IPS-18a (cell line): ENCODE results near the gene CPNE8.

Source experiments
- H3K27ac ChIP-seq: one replicate; pipeline ENCODE4 v1.5.1; 2013; ENCODE audit warnings: low read length
- H3K27me3 ChIP-seq: one replicate; pipeline ENCODE4 v1.6.1; 2013; ENCODE audit warnings: mild to moderate bottlenecking, low read length; ENCODE audit not compliant: control insufficient read depth, insufficient read depth
- H3K36me3 ChIP-seq: one replicate; pipeline ENCODE4 v1.6.1; 2013; ENCODE audit warnings: low read depth, low read length; ENCODE audit not compliant: control insufficient read depth
- H3K4me1 ChIP-seq: one replicate; pipeline ENCODE4 v1.6.1; 2013; ENCODE audit warnings: low read depth, low read length; ENCODE audit not compliant: control insufficient read depth
- H3K4me3 ChIP-seq: one replicate; pipeline ENCODE4 v1.5.1; 2013; ENCODE audit warnings: low read length
- H3K9ac ChIP-seq: one replicate; pipeline ENCODE4 v1.6.1; 2013; ENCODE audit warnings: mild to moderate bottlenecking, low read length, moderate library complexity
- H3K9me3 ChIP-seq: one replicate; pipeline ENCODE4 v1.6.1; 2013; ENCODE audit warnings: low read depth, low read length; ENCODE audit not compliant: control insufficient read depth

CPNE8 gene

DNA sequence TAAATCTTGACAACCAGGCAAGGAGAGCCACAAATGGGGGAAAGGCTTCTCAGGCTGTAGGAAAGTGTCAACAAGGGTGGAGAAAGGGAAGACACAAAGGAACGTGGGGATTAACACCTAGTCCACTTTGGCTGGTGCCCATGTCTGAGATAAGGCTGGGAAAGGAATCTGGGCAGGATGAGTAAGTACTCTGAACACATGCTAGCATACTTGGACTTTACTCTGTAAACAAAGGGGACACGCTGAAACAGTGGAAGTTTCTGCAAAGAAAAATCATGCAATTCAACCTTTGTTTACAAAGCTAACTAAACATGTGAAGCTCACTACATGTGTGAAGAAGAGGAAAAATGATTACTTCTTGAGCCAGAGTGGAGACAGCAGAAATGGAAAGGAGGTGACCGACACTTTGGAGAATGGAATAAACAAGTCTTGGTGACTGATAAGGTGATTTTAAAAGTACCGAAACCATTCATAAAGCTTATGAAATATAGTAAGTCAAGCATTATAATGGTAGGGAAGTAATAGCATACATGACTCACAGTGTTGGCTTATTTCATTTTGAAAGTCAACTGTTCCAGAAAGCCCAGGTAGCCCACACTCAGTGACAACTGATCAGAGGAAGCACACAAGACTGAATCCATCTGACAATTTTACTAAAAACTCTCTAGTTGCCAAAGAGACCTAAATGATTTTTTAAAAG lies 13.2 kb downstream of the CPNE8 start:
- H3K4me1 ChIP-seq, result peaks cover 5% of the 10 kb centered on the region
- H3K4me3 ChIP-seq, result no peak overlapping the region
- no peak overlapping the region for H3K9ac ChIP-seq
- no peaks in the 10 kb centered on the region for H3K27me3 ChIP-seq
- no peak overlapping the region for H3K27ac ChIP-seq
- H3K36me3 ChIP-seq, result no peaks in the 10 kb centered on the region
- H3K9me3 ChIP-seq, result peaks cover 6% of the 10 kb centered on the region

DNA sequence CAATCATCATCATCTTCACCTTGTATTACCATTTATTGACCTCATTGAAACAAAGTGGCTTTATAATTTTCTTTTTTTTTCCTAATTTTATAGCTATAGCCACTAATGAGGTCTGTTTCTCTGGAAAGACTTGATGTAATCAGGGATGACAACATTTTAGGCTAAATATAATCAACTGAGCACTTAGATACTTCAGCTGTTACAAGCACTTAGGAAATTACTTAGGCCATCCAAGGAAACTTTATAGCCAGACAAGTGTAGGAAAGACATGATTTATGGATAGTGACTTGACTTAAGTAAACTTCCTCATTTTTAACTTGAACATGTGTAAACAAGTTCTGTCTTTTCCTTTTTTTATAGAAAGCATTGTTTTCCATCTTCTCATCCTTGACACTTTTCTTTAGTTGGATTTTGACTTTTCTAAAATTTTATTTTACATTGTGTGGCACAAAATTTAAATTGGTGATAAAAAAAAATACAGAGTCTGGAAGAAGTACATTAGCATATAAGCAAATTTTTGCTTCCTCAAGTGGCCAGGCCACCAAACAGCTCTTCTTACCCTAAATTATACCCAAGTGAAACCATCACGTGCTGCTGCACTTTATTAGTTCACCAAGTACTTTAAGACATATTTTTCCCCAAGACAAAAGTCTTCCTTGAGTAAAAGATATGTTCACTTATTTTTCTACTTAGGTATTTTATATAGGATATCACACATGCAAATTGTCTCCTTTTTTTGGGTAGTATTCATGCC lies 15.1 kb downstream of the CPNE8 start:
- H3K9ac ChIP-seq, result no peak overlapping the region
- no peaks in the 10 kb centered on the region for H3K4me1 ChIP-seq
- no peak overlapping the region for H3K4me3 ChIP-seq
- no peak overlapping the region for H3K27ac ChIP-seq
- H3K9me3 ChIP-seq, result peaks cover 6% of the 10 kb centered on the region
- no peaks in the 10 kb centered on the region for H3K27me3 ChIP-seq
- H3K36me3 ChIP-seq, result no peaks in the 10 kb centered on the region

DNA sequence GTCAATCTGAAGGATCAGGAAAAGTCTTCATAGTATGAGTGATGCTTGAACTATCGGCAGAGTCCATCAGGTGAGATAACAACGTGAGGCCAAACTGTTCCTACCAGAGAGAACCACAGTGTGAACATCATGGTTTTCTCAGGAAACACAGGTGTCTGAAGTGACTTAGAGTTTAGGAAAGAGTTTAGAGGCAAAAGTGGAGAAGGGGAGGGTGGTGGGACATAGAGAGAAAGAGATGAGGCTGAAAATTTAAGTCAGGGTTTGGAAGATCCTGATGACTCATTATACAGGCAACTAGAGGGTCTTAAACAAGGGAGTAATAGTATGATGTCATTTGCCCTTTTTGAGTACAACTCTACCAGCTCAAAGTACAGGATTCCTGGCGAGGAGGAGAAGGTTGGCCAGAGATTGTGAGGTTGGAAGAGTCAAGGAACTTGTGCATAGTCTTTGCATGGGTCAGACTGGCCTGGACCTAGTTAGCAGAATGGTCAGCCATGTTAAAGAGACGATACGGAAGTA lies 16.0 kb downstream of the CPNE8 start:
- Histone ChIP-seq H3K4me1 (no peaks in the 10 kb centered on the region), H3K9me3 (peaks cover 6% of the 10 kb centered on the region), H3K4me3 (no peak overlapping the region), H3K36me3 (no peaks in the 10 kb centered on the region), H3K9ac (no peak overlapping the region), H3K27me3 (no peaks in the 10 kb centered on the region), H3K27ac (no peak overlapping the region)

DNA sequence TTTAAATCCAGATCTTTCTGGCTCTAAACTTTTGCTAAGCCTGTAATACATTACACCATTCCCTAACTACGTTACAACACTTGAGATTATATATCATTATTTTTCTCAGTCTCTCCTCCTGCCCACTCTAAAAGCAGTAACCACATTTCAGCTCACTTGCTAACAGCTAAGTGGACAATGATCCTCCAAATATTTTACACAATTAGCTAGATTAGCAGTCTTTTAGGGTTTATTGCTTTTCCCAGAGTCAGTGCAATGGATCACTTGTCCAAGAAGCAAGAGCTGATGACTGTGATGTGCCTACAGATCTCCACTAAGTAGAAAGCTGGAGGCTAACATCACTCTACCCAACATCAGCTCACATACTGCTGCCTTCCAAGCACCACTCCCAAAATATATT lies 17.6 kb downstream of the CPNE8 start:
- Histone ChIP-seq H3K27ac (no peak overlapping the region), H3K36me3 (no peaks in the 10 kb centered on the region), H3K27me3 (no peaks in the 10 kb centered on the region), H3K9ac (no peak overlapping the region), H3K9me3 (peaks cover 6% of the 10 kb centered on the region), H3K4me1 (no peaks in the 10 kb centered on the region), H3K4me3 (no peak overlapping the region)

DNA sequence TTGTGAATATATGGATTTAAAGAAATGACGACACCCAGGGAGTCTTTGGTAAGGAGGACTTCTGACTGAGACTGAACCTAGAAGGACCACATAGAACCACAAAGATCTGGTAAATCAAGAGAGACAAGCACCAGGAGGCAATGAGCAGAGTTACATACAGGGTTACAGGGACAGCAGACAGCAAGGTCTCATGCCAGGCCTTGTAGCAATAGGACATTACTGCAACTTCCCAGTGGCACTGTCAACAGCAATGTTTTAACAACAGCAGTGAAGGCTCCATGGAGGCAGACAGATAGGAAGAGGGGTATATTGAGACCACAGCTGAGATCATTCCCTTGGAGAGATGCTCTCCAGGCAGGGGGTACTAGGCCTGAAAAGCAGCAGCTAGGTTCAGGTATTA lies 18.5 kb downstream of the CPNE8 start:
- no peaks in the 10 kb centered on the region for H3K36me3 ChIP-seq
- no peak overlapping the region for H3K27ac ChIP-seq
- H3K9me3 ChIP-seq, result peaks cover 2% of the 10 kb centered on the region
- no peaks in the 10 kb centered on the region for H3K27me3 ChIP-seq
- no peak overlapping the region for H3K9ac ChIP-seq
- H3K4me1 ChIP-seq, result no peaks in the 10 kb centered on the region
- no peak overlapping the region for H3K4me3 ChIP-seq

DNA sequence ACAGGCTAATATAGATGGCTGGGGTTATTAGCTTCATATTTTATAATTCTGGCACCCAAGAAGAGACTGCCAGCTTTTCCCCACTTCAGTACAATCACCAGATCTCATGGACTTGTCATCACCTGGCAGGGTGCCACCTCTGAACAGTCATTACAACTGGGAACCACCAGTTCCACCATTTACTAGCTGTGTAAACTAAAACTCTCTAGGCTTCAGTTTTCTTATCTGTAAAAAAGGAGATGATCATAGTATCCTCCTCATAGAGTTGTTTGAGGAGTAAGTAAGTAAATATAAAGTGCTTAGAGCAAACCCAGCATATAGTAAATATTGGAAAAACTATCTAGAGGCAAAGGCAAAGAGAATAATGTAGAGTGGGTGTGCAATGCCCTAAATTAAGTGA lies 19.3 kb downstream of the CPNE8 start:
- H3K9me3 ChIP-seq, result no peaks in the 10 kb centered on the region
- H3K4me1 ChIP-seq, result no peaks in the 10 kb centered on the region
- no peaks in the 10 kb centered on the region for H3K36me3 ChIP-seq
- no peak overlapping the region for H3K27ac ChIP-seq
- no peaks in the 10 kb centered on the region for H3K27me3 ChIP-seq
- no peak overlapping the region for H3K9ac ChIP-seq
- no peak overlapping the region for H3K4me3 ChIP-seq

DNA sequence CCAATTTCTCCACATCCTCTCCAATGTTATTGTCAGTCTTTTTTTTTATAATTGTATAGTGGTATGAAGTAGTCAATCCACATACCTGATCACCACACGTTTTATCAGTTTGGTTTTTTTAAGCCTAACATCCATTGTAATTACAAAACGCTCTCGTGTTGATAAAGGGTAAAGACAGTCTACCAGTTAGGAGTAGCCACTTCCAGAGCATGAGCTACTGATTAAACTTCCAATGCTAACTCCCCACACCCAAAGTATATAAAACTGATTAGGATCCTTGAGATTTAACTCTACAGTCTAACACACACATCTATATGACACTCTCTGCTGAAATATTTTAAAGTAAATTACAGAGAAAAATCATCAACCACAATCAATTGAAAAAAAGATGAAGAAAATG lies 20.7 kb downstream of the CPNE8 start:
- H3K36me3 ChIP-seq, result no peaks in the 10 kb centered on the region
- H3K4me3 ChIP-seq, result no peak overlapping the region
- H3K27ac ChIP-seq, result no peak overlapping the region
- H3K4me1 ChIP-seq, result no peaks in the 10 kb centered on the region
- H3K27me3 ChIP-seq, result no peaks in the 10 kb centered on the region
- H3K9ac ChIP-seq, result no peak overlapping the region
- H3K9me3 ChIP-seq, result no peaks in the 10 kb centered on the region

DNA sequence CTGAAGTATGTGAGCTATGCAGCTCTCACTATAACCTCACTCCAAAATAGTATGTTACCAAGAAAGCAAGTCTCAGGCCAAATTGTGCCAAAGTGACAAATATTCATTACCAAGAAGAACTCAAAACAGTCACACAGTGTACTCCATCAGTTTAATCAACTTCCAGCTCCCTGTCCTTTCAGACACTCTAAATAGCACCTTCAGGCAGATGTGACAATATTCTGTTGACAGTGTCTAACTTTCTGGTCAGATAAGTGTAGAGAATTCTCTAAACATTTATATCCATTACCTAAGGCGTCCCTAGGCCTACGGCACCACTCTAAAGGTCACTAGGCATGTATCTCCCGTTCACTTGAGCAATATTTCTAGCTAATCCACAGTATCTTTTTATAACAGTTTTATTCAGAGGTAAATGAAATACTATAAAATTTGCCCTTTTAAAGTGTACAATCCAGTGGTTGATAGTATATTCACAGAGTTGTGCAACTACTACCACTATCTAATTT lies 21.7 kb downstream of the CPNE8 start:
- H3K27me3 ChIP-seq, result no peaks in the 10 kb centered on the region
- H3K4me1 ChIP-seq, result no peaks in the 10 kb centered on the region
- H3K4me3 ChIP-seq, result no peak overlapping the region
- H3K9me3 ChIP-seq, result no peaks in the 10 kb centered on the region
- H3K9ac ChIP-seq, result no peak overlapping the region
- no peak overlapping the region for H3K27ac ChIP-seq
- no peaks in the 10 kb centered on the region for H3K36me3 ChIP-seq

DNA sequence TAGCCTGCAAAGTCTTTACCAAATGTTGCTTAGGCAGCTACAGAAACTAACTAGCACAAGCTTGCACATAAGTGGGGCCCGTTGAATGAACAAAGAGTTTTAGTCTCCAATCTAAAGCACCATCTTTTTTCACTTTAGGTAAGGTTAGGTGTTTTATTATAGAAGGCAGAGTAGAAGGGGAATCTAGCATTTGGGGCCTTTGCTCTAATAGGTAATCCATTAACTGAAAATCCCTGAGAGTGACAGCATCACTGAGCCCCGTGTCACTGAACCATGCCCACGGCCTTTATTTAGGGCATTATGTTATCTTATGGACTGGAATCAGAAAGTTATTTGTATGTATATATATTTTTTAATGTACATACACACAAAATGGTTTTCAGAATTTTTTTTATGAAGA lies 25.1 kb downstream of the CPNE8 start:
- Histone ChIP-seq H3K9ac (no peak overlapping the region), H3K9me3 (no peaks in the 10 kb centered on the region), H3K27ac (no peak overlapping the region), H3K4me1 (no peaks in the 10 kb centered on the region), H3K4me3 (no peak overlapping the region), H3K27me3 (no peaks in the 10 kb centered on the region), H3K36me3 (no peaks in the 10 kb centered on the region)

DNA sequence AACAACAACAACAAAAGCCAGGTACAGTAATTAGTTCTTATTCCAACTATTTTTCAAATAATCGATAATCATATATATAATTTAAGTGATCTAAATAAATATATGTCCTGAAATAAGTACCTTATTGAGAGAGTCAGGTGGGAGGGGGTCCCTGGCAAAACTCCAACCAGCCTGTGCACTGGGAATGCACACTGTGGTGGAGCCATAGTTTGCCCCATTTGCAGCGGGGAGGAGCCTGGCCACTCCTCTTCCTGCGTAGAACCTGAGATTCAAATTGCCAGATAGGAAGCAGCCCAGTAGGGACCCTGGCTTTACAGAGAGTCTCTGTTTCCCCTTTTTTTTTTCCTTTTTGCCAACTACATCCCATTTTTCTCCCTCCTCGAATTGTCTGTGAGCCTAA lies 26.4 kb downstream of the CPNE8 start:
- H3K27me3 ChIP-seq, result no peaks in the 10 kb centered on the region
- H3K36me3 ChIP-seq, result no peaks in the 10 kb centered on the region
- no peaks in the 10 kb centered on the region for H3K9me3 ChIP-seq
- H3K4me3 ChIP-seq, result no peak overlapping the region
- no peaks in the 10 kb centered on the region for H3K4me1 ChIP-seq
- H3K9ac ChIP-seq, result no peak overlapping the region
- no peak overlapping the region for H3K27ac ChIP-seq

DNA sequence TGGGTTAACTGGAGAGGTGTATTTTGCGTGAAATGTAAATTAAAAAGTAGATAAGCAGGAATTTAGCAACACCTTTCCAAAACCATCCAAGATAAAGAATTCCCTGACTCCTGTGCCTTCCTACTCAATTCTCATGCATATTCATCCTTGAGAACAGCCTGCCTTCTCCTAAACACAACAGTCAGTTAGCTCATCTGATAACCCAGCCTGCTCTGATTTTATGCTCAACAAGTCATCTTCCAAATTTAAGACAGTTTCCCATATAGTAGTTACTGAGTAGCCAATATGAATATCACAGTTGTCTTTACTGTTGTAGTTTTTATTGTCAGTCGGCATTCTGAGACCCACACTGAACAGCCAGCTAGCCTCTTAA lies 27.1 kb downstream of the CPNE8 start:
- no peak overlapping the region for H3K9ac ChIP-seq

More for the DNA sequence above, 27.1 kb downstream of the CPNE8 start:
- no peak overlapping the region for H3K27ac ChIP-seq
- no peak overlapping the region for H3K4me3 ChIP-seq
- H3K36me3 ChIP-seq, result no peaks in the 10 kb centered on the region
- no peaks in the 10 kb centered on the region for H3K4me1 ChIP-seq
- H3K27me3 ChIP-seq, result no peaks in the 10 kb centered on the region
- no peaks in the 10 kb centered on the region for H3K9me3 ChIP-seq
